GM19455 (cell line): Measurements from ENCODE around the gene SLC35D2.
"Not testable (repeated sequence)": the region's sequence is repeated elsewhere in the genome, so short reads cannot be mapped to it uniquely, and the experiment has no call there.

Experiments
- ATAC-seq: cut with Tn5 transposase; IDR thresholded peaks from one replicate; pipeline ENCODE4 v1.9.1; 2021; ENCODE audit not compliant: unreplicated experiment

SLC35D2 gene

DNA sequence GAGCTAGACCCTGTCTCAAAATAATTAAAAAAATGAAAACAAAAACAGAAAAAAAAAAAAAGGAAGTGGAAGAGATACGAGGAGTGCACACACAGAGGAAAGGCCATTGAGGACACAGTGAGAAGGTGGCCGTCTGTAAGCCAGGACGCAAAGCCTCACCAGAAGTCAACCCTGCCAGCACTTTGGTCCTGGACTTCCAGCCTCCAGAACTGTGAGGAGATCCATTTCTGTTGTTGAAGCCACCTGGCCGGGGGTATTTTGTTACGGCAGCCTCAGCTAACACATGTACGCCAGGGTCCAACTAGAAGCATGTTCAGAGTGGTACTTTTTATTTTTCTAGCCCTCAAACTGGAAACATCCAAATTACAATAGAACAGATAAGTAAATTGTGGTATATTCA is 21.8 kb downstream of the SLC35D2 start:
- no peak for ATAC-seq

DNA sequence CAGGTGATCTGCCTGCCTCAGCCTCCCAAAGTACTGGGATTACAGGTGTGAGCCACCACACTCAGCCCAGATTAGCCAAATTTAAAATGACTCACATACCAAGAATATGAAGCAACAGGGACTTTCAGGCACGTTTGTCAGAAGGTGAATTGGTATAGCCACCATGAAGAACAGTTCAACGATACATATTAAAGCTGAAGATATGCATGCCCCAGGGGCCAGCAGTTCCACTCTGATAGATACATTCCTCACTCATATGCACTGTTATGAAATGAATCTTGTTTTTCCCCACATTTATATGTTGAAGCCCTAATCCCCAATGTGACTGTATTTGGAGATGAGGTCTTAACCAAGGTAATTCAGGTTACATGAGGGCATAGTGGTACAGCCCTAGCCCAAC is 22.5 kb downstream of the SLC35D2 start:
- ATAC-seq = no peak

DNA sequence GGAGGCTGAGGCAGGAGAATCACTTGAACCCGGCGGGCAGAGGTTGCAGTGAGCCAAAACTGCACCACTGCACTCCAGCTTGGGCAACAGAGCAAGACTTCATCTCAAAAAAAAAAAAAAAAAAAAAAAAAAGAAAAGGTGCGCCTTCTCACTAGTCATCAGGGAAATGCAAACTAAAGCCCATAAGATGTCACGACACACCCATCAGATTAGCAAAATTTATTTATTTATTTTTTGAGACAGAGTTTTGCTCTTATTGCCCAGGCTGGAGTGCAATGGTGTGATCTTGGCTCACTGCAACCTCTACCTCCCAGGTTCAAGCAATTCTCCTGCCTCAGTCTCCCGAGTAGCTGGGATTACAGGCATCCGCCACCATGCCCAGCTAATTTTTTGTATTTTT is 23.0 kb downstream of the SLC35D2 start:
- ATAC-seq = not testable (repeated sequence)

DNA sequence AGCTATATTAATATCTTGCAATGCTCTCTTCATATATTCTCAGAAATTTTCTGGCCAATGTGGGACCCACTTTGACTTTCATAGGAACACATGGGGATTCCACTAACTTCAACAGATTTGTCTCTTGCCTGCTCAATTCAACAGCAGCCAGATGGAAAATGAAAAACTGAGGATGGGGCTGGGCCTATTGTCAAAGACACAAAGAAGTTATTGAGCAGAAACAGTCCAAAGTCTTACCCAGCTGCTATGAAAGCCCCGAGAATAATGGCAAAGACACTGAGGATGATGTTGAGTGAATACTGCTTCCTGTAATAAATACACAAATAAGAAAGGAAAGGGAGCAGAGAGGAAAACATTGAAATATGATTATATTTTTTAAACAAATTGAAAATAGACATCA is 32.6 kb downstream of the SLC35D2 start:
- ATAC-seq = no peak

DNA sequence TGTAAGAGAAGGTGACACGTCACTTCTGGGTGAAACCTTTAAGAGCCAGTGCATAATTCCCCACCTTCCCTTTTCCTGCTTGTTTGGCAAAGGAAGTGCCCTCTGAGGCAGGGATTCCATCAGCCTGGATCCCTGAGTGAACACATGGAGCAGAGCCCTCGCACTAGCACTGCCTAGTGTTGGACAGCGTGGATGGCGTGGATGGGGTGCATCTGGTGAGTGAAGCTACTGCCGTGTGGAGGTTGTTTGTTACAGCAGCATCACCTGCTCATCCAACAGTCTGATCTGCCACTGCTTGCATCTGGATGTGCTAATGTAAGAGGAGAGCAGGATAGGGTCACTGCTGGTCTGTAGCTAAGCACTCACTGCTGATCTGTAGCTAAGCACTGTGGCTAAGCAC is 35.2 kb downstream of the SLC35D2 start:
- no peak for ATAC-seq

DNA sequence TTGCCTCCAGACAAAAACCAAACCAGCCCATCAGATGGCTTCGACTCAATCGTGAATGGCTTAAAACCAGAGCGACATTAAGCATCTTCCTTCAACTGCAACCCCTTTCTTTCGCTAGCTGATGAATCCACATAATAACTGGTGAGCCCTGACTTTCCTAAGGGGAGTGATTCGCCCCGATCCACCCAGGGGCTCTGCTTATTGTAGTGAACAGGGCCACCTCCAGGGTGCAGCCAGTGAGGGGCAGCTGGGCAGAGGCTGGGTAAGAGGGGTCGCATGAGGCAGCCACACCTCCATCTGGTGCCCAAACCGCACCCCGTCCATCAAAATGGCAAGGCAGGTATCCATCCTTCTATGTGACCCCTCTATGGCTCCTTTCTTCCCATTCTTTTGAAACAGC is 38.0 kb downstream of the SLC35D2 start:
- no peak for ATAC-seq

DNA sequence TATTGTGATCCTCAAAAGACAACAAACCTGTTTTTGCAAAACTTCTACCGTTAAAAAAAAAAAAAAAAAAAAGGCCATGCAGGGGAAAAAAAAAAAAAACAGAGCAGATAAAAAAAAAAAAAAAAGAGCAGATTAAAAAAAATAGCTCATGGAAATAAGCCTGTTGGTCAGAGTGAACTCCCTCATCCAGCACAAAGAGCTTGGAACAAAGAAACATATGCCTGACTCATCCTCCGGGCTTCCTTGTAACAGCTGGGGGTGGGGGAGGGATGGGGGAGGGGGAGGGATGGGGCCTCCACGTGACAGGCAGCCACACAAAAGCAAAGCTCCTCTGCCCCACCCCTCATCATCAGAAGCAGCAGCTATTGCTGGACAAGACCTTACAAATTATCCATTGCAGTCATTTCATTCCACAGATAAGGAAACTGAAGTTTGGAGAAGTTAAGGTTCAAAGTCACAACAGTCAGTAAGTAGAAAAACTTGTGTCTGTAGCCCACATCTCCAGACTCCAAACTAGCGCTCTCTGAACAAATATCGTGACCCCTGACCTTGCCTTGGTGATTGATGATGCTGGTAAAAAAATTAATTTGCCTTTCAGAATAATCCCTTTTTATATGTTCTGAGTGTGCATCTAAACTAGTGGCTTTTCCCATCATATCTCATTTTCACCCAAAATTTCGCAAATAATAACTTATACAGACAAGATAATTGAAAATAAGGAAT is 38.9 kb downstream of the SLC35D2 start:
- ATAC-seq = no peak

DNA sequence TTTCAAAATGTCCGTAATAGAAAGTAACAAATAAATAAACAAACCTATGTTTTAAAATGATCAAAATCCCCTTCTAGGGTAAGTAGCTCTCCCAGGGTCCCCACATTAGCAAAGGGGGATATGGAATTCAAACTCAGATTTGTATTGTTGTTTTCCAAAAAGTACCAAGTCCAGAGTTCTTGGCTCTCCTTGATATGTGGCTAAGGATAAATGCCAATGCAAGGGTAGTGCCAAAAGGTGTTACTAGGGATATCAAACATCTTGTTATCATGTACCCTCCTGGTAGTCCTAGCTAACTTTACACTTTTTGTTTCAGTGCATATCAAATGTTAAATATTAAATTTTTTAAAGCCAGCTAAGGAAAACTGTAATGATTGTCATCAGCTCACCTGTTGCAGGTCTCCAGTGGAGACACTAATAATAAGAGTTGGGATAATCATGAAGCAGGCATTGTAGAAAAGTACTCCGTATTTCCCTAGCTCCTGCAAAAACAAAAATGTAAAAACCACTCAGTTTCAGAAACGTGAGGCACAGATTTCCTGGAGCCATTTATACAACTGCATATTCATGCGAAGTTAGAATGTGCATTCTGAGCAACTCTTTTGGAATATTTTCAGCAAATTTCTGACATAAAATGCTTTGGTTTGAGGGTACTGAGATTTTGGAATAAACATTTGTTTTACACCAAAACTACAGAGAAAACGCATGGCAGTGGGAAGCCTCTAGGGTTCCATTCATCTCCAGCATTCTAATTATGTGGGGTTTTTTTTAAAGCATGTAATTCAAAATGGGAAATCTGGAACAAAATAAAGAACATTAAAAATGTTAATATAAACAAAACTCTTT is 39.8 kb downstream of the SLC35D2 start:
- no peak for ATAC-seq

DNA sequence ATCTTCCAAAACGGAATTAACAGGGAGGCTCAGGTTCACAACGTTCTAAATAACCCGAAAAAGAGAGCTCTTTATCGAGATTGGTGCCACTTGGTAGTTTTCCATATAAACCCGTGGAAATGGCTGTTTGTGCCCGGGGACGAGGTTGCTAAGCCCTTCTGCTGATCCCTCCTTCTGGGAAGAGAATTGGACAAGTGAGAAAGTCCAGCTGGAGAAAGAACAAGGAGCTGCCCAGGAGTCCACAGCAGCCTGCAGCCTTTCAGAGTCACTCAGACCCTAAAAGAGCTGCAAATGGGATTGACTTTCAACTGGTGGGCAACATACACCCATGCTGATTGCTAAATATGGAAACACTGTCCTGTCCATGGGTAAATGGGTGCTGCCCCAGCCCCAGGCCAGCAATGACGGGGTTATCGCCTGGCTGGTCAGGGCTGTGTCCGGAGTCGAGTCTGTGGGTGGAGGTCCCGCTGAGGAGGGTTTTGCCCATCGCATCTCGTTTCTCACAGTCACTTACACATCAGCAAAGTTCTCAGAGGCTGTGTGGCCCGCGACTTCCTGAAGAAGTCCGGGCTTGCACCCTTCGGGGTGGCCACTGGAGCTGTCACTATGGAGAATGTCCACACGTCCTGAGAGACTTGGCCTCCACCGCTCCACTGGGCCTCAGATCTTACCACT is 40.8 kb downstream of the SLC35D2 start:
- no peak for ATAC-seq

DNA sequence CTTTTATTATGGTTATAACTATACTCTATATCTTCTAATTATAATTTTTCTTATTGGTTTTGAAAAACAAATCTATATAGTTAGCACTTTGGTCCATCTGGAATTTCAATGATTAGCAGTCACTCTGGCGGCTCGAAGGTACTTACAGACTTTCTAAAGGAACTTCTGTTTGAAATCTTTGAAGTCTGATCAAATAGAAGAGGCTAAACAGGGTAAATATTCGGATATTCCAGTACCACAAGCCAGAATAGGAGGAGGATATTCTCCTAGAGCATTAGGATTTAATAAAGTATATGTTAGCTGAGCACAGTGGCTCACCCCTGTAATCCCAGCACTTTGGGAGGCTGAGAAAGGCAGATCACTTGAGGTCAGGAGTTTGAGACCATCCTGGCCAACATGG is 42.8 kb downstream of the SLC35D2 start:
- no peak for ATAC-seq

DNA sequence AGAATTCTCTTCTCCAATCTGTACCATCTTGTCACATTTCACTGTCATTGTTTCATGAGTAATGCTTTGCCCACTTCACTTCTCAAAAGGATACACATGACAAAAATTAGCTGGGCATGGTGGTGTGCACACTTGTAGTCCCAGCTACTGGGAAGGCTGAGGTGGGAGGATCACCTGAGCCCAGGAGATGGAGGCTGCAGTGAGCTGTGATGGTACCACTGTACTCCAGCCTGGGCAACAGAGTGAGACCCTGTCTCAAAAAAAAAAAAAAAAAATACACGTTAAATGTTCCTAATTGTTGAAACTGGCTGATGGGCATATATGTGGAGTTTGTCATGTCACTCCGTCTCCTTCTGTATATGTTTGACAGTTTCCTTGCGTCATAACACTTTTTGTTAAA is 45.2 kb downstream of the SLC35D2 start:
- ATAC-seq = no peak

DNA sequence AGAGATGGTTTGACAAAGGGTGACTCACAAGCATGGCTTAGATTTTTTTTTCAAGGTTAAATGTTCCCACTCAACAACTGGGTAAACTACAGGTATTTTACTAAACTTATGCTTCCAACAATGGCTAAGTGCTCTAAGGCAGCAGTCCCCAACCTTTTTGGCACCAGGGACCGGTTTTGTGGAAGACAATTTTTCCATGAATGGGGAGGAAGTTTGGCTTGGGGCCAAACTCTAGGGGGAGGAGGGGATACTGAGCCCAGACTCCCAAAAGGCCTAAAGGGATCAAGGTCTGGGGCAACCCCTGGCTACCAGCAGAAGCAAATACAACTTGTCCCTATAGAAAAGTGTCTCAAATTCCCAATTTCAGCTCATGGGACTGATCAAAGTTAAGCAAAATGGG is 49.6 kb downstream of the SLC35D2 start:
- no peak for ATAC-seq

DNA sequence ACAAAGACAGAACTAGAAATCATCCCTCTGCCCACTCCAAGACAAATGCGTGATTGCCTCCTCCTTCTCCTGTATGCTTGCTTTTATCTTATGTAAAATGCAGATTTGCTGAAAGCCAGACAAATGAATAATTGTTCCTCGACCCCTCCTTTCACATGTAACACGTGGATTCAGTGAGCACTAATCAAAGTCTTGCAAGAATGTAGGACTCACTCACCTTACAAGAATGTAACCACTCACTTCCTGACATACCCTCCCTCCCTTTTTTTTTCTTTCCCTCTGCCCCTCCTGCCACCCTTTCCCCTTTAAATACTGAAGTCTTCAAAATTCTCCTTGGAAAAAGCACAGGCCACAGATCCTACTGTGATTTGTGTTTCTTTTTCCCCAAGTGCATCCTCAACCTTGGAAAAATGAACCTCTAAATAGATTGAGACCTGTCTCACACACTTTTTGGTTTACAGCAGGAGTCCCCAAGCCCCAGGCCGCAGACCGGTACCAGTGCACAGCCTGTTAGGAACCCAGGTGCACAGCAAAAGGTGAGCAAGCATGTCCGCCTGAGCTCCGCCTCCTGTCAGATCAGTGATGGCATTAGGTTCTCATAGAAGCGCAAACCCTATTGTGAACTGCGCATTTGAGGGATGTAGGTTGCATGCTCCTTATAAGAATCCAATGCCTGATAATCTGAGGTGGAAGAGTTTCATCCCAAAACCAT is 52.1 kb downstream of the SLC35D2 start:
- ATAC-seq = no peak

DNA sequence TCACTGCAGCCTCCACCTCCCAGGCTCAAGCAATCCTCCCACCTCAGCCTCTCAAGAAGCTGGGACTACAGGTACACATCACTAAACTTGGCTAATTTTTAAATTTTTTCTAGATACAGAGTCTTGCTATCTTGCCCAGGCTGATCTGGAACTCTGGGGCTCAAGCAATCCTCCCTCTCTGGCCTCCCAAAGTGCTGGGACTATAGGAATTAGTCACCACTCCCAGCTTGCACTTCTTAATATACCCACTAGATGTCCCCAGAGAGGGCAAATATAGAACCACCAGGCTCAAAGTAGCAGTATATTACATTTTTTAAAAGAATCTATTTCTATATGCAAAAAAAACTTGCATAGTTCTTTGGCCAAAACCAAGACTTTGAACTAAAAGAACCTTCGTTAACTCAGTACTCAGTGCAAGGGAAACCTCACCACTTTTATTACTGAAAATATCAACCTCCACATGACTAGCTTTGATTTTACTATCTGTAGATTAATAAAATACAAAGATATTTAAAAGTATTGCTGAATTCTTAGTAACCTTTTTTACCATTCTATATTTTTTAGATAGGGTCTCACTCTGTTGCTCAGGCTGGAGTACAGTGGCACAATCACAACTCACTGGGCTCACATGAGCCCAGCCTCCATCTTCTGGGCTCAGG is 55.7 kb downstream of the SLC35D2 start:
- ATAC-seq = no peak

DNA sequence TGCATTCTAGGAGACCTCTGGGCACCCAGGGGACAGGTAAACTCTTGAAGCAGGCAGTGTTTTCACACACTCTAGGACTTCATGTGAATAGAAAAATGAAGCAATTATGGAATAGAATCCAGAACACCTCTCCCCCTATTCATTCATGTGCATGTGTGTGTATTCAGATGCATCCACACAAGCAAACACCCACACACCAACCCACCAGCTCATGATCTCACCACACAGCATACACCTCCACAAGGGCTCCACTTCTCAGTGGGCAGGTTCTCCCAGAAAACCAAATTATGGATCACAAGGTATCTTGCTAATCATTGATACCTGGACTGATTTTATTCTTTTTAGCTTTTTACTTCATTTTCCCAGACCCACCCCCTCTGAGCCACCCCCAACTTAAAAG is 60.3 kb downstream of the SLC35D2 start:
- ATAC-seq = no peak

DNA sequence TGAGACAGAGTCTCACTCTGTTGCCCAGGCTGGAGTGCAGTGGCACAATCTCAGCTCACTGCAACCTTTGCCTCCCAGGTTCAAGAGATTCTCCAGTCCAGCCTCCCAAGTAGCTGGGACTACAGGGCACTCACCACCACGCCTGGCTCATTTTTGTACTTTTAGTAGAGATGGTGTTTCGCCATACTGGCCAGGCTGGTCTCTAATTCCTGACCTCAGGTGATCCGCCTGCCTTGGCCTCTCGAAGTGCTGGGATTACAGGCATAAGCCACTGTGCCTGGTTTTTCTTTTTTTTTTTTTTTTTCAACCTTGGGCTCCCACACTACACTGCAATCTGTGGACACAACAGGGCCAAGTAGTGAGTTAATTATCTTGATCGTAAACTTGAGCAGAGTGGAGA is 60.8 kb downstream of the SLC35D2 start:
- not testable (repeated sequence) for ATAC-seq

DNA sequence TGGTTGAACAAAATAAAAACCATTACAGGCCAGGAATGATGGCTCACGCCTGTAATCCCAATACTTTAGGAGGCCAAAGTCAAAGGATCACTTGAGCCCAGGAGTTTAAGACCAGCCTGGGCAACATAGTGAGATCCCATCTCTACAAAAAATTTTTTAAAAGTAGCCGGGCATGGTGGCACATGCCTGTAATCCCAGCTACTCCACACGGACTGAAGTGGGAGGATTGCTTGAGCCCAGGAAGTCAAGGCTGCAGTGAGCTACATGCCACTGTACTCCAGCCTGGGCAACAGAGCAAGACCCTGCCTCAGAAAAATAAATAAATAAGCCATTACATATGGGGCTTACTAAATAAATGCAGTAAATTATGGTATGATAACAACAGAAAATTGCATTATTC is 61.3 kb downstream of the SLC35D2 start:
- ATAC-seq = not testable (repeated sequence)

DNA sequence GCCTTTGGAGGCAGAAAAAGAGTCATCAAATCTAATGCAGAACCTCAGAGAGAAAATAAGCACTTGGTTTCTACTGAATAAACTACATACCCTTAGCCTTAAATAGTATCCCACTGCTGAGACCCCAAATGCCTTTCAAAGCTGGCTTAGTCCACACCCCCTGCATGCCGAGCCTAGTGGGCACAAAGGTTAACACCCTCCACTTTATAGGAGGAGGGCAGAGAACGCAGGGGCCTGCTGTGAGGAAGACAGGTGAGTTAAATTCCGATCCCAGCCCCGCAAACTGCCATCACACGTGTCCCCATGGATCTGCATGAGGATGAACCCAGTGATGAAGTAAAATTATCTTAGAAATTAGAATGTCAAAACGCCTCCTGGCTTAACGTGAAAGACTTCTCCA is 62.0 kb downstream of the SLC35D2 start:
- ATAC-seq = no peak

DNA sequence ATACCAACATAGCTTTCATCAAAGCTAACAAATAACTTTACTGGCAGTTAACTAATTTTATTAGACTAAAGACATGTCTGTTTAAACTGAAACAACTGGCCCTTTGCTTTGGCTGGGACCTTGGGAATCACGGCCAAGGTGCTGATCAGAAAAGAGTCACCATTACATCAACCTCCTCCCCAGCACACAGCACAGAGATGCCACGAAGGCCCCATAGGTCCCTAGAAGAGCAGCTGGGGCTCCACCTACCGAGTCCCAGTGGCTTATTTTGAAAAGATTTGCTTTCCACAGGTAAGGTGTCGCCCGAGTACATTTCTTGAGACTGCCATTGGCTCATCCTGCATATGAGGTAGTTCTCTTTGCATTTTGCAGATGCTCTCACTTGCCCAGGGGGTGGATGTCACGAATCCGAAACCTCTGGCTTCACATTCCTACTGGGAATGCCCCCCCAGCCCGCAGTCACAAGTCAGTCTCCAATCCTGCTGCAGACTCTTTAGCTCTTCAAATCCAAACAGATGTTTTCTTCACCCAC is 62.7 kb downstream of the SLC35D2 start:
- ATAC-seq = no peak

DNA sequence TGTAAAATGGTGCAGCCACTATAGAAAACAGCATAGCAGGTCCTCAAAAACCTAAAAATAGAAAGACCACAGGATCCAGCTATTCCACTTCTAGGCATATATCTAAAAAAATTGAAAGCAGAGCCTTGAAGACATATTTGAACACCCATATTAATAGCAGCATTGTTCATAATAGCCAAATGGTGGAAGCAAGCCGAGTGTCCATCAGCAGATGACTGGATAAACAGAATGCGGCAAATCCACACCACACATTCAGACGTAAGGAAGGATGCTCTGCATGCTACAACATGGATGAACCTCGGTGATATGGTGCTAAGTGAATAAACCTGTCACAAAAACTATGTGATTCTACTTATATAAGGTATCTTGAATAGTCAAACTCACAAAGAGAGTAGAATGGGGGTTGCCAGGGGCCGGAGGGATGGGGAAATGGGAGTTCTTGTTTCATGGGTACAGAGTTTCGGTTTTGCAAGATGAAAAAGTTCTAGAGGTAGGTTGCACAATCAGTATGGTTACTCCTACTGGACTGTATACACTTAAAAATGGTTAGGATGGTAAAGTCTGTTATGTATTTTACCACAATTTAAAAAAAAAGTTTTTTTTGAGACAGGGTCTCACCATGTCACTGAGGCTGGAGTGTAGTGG is 64.5 kb downstream of the SLC35D2 start:
- ATAC-seq = no peak
